Mesodermal cell (in vitro differentiated cells): ENCODE results near the gene SPOP.
"Not testable (repeated sequence)": the region's sequence is repeated elsewhere in the genome, so short reads cannot be mapped to it uniquely, and the experiment has no call there.

Experiments used
- H3K27ac ChIP-seq: 2 replicates; pipeline ENCODE4 v1.7.0; 2013; ENCODE audit warnings: mild to moderate bottlenecking, low read depth, low read length, moderate library complexity; ENCODE audit not compliant: severe bottlenecking
- H3K36me3 ChIP-seq: 2 replicates; pipeline ENCODE4 v1.7.1; 2013; ENCODE audit warnings: mild to moderate bottlenecking, low read length, moderate library complexity; ENCODE audit not compliant: control insufficient read depth, insufficient read depth
- H3K4me1 ChIP-seq: one replicate; pipeline ENCODE4 v1.7.1; 2013; ENCODE audit warnings: mild to moderate bottlenecking, low read length; ENCODE audit not compliant: insufficient read depth, control insufficient read depth, poor library complexity, severe bottlenecking
- H3K4me3 ChIP-seq: 2 replicates; pipeline ENCODE4 v1.7.0; 2013; ENCODE audit warnings: low read length, control low read depth, mild to moderate bottlenecking; ENCODE audit not compliant: insufficient read depth, poor library complexity, severe bottlenecking; ENCODE audit errors: extremely low read depth
- H3K9me3 ChIP-seq: 2 replicates; pipeline ENCODE4 v1.7.1; 2013; ENCODE audit warnings: mild to moderate bottlenecking, low read length, moderate library complexity; ENCODE audit not compliant: control insufficient read depth
- WGBS, 2 experiments: methylation state at CpG; one replicate each; pipeline ENCODE4 v1.1.5; 2013; ENCODE audit warnings: missing lambda C conversion rate in 2 of 2; ENCODE audit not compliant: insufficient coverage in 2 of 2; 5-methylcytosine and 5-hydroxymethylcytosine counted together

The SPOP gene

GRCh38 chr17:49557312-49558024, 120.4 kb downstream of the SPOP start:
- Histone ChIP-seq H3K4me3 (no peak overlapping the region), H3K4me1 (no peaks in the 10 kb centered on the region), H3K27ac (no peak overlapping the region), H3K9me3 (no peaks in the 10 kb centered on the region), H3K36me3 (no peaks in the 10 kb centered on the region)
- 16 to 20% methylated on average over 8 of the region's 9 CpGs for WGBS, 2 experiments

GRCh38 chr17:49556223-49556943, 121.5 kb downstream of the SPOP start:
- no peak overlapping the region for H3K27ac ChIP-seq
- no peaks in the 10 kb centered on the region for H3K36me3 ChIP-seq
- H3K9me3 ChIP-seq = no peaks in the 10 kb centered on the region
- WGBS, 2 experiments = 11 to 17% methylated on average over 27 to 28 of the region's 30 CpGs
- no peaks in the 10 kb centered on the region for H3K4me1 ChIP-seq
- no peak overlapping the region for H3K4me3 ChIP-seq

- 78 to 83% methylated on average over 14 to 17 of the region's 19 CpGs for WGBS, 2 experiments
- no peak overlapping the region for H3K4me3 ChIP-seq
Observed at GRCh38 chr17:49555495-49556222, 122.2 kb downstream of the SPOP start.

GRCh38 chr17:49554694-49555494, 123.0 kb downstream of the SPOP start:
- Histone ChIP-seq H3K36me3 (no peaks in the 10 kb centered on the region), H3K9me3 (no peaks in the 10 kb centered on the region), H3K27ac (no peak overlapping the region), H3K4me1 (no peaks in the 10 kb centered on the region), H3K4me3 (no peak overlapping the region)
- WGBS, 2 experiments = 91 to 97% methylated on average over 3 to 14 of the region's 14 CpGs

More at GRCh38 chr17:49555495-49556222, 122.2 kb downstream of the SPOP start:
- Histone ChIP-seq H3K4me1 (no peaks in the 10 kb centered on the region), H3K27ac (no peak overlapping the region), H3K36me3 (no peaks in the 10 kb centered on the region), H3K9me3 (no peaks in the 10 kb centered on the region)

GRCh38 chr17:49553676-49554335, 124.1 kb downstream of the SPOP start:
- Histone ChIP-seq H3K9me3 (no peaks in the 10 kb centered on the region), H3K27ac (no peak overlapping the region), H3K36me3 (no peaks in the 10 kb centered on the region), H3K4me1 (no peaks in the 10 kb centered on the region), H3K4me3 (no peak overlapping the region)
- 95 to 96% methylated on average over 5 to 6 of the region's 8 CpGs for WGBS, 2 experiments

- 94% methylated on average over 19 to 25 of the region's 27 CpGs for WGBS, 2 experiments
- no peaks in the 10 kb centered on the region for H3K36me3 ChIP-seq
Observed at GRCh38 chr17:49552070-49552751, 125.7 kb downstream of the SPOP start.

GRCh38 chr17:49551221-49552069, 126.5 kb downstream of the SPOP start:
- no peaks in the 10 kb centered on the region for H3K9me3 ChIP-seq
- H3K27ac ChIP-seq = no peak overlapping the region
- WGBS, 2 experiments = 88 to 89% methylated on average over 9 to 11 of the region's 12 CpGs
- no peaks in the 10 kb centered on the region for H3K4me1 ChIP-seq
- H3K36me3 ChIP-seq = no peaks in the 10 kb centered on the region
- no peak overlapping the region for H3K4me3 ChIP-seq

More at GRCh38 chr17:49552070-49552751, 125.7 kb downstream of the SPOP start:
- H3K4me3 ChIP-seq = no peak overlapping the region
- H3K4me1 ChIP-seq = no peaks in the 10 kb centered on the region
- no peak overlapping the region for H3K27ac ChIP-seq
- no peaks in the 10 kb centered on the region for H3K9me3 ChIP-seq

GRCh38 chr17:49550764-49551163, 127.1 kb downstream of the SPOP start:
- 87 to 88% methylated on average over 8 to 9 of the region's 9 CpGs for WGBS, 2 experiments
- H3K4me1 ChIP-seq, H3K4me3 ChIP-seq, H3K9me3 ChIP-seq, H3K36me3 ChIP-seq, H3K27ac ChIP-seq: not testable (repeated sequence)
